ENCODE data around the gene RTN4RL1.
"Not testable (repeated sequence)": the region's sequence is repeated elsewhere in the genome, so short reads cannot be mapped to it uniquely, and the experiment has no call there.

RTN4RL1 gene

DNA sequence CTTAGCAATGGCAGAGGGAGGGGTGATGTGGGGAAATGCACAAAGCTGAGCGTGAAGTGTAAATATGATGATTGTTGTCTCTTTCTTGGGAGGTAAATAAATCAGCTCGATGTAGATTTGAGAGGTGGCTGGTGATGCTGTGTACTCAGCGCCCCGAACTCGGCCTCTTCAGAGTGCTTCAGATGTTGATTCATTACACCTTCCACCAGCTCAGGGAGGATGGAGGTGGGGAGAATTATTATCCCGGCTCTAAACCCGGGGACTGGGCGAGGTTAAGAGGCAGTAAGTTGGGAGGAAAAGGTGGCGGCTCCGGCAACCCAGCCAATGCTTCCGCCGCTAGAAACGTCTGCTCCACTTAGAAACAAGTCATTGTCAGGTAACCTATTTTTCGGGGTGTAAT lies 108.8 kb downstream of the RTN4RL1 start:
- DNase-seq: no peak

DNA sequence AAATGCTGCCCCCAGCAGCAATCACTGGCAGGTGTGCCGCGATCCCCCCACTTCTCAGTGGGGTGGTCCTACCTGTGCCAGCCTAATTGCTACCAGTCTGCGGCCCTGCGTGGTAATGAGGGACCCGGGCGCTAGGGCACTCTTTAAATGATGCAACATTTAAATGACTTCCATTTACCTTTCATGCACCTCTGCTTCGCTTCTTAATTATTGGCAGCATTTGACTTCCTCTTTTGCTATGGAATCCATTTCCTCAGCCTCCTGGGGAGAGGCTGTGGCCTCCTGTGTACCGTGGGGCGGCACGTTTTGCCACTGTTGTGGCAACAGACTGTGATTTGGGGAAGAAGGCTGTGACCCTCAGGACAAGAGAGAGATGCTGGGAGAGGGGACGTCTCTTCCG lies 109.2 kb downstream of the RTN4RL1 start:
- DNase-seq: no peak

DNA sequence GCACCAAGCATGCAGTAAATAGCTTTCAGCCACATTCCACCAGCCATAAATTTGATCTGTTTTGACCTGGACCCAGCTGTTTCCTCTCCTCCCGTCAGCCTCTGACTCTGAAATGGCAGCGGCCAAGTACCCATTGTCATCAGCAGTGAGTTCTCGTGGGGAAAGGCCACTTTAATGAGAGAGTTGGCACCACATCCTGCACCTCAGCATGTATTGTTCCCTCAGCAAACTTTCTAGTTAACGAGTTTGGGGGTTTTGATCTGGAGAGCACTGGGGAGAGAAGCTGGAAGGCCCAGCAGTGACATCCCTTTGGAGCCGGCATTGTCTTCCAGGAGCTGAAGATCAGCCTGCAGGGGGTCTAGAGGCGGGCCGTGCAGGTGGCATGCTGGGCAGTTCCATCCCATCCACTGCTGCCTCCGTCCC lies 110.5 kb downstream of the RTN4RL1 start:
- no peak for DNase-seq

DNA sequence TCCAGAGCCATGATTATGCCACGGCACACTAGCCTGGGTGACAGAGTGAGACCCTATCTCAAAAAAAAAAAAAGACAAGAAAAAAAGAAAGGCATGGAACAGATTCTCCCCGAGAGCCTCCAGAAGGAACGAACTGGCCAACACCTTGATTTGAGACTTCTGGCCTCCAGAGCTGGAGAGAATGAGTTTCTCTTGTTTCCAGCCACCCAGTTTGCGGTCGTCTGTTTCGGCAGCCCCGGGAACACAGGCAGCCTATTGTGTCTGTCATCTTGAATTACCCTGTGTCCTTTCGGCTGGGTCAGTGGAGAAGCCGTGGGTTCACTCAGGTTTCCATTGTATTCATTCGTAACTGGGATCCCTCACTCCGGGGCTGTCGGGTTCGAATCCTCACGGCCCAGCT lies 111.4 kb downstream of the RTN4RL1 start:
- DNase-seq: no peak

DNA sequence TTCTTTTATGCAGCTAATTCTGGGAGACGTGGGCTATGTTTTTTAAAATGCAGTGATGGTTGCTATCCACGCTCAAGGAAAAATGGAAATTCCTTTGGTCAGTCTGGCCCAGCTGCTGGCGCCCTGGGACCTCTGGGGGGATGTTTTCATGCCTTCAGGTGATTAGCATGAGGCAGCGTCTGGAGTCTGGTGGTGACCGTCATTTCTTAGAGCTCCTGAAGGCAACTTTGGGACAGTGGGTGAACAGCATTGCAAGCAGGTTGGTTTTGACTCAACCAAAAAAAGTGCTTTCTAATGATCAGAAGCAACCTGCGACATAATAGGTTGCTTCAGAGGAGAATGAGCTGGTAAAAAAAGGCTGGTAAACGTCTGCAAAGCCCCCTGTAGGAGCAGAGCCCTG lies 113.0 kb downstream of the RTN4RL1 start:
- DNase-seq: no peak

DNA sequence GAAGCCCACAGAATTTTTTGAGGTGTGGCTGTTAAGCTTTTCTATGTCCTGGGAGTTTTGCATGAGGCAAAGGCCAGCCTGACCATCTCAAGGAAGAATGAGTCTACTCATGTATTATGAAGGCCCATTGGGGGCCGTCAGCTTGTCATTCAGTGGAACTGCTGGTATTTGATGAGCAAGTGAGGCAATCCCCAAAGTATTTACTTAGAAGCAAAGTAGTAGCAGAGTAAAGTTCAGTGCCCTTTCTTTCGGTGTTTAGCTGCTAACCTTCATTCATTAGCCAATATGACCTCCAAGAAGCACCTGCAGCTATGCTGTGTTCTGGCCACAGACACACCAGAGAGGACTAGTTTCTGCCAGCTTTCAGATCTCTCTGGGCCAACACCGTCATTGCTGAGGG lies 115.1 kb downstream of the RTN4RL1 start:
- no peak for DNase-seq

DNA sequence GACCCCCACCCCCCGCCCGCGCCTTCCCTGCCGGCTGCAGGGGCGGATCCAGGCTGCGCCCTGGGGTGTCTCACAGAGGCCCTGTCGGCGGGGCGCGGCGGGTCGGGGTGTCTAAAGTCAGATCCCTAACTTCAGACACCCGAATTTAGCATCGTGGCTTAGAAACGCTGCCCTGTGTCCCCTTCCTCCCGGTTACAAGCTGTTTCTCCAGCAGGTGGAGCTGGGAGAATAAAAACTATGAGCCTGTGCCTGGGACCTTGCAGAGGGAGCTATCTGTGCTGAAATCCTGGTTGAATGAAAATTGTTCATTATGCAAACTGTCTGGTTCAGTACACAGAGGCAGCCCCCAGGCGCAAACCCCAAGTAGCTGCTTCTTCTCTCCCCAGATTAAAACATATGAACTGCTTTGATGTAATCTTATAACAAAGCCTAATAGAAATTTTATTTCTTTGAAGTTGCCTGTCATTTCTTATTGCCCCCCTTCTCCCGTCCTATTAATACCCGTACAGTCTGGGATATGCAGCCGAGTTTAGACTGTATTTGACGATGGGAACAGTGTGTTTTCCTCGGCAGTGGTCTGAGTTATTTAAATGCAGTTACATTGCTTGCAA lies 116.3 kb downstream of the RTN4RL1 start:
- DNase-seq: peak; percentile 78

DNA sequence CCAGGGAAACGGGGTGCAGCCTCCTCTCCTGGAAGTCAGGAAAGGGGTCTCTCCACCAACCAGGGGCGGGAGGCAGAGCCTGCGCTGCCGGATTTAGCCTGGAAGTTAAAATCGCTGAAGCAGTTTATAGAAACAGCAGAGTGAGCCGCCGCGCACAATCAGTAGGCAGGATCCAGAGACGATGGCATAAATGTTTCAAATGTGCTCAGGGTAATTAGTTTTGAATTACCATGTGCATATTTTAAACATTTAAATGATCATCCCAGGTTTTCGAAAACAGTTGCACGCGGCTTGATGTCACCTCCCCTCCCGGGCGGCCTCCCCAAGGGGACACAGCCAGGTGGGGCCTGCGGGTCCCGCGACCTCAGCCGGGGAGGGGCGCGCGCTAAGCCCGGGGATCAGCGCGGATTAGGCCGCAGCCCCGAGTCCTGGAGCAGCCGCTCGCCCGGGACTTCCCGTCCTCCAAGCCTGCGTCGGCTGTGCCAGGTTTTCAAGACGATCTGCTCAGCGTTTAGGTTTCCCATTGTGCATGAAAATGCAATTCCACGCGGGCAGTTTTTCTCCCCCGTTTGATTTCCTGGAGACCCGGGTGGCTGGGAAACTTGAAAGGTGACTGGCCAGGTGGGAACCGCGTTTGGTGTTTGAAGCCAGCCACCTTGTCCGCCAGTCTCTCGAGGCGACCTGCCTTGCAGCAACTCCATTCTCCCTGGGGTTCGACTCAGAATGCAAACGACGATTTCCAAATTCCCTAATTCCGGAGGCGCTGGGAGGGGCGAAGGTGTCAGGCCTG lies 117.0 kb downstream of the RTN4RL1 start:
- DNase-seq: peak; percentile 19

DNA sequence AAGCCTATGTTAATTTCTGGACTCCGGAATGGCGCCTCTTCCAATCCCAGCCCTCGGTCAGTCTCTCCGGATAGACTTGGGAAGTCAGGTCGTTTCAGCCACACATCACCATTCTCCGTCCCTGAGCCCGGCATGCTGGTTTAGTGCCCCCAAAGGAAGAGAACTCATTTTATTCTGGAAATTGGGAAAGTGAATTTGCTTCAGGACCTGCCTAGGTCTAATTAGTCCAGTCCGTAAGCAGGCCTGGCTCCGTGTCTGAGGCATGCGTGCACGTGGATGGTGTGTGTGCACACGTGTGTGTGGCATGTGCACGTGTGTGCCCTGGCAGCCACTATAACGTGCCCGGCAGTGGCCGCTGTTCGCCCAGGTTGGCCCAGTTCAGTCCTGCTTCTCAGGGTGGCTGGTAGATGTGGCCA lies 117.9 kb downstream of the RTN4RL1 start:
- DNase-seq: no peak

DNA sequence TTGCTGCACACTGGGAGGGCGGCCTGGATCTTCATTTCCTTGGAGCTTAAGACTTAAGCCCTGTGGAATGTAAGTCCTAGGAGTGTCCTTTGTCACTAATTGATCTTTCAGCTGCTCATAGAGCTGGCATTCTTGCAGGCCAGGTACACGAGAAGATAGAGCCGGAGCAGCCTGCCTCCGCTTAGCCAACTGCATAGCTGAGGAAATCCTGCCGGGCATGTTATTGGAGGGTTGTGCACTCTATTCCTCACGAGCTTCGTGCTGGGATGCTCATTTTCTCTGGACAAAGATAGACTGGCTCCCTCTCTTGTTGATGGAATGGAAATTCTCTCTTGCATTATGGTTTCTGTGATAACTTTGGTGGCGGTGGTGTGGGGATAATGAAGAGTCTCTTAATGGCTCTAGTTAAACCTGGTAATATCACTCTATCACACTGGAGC lies 118.5 kb downstream of the RTN4RL1 start:
- peak; percentile 7 for DNase-seq

DNA sequence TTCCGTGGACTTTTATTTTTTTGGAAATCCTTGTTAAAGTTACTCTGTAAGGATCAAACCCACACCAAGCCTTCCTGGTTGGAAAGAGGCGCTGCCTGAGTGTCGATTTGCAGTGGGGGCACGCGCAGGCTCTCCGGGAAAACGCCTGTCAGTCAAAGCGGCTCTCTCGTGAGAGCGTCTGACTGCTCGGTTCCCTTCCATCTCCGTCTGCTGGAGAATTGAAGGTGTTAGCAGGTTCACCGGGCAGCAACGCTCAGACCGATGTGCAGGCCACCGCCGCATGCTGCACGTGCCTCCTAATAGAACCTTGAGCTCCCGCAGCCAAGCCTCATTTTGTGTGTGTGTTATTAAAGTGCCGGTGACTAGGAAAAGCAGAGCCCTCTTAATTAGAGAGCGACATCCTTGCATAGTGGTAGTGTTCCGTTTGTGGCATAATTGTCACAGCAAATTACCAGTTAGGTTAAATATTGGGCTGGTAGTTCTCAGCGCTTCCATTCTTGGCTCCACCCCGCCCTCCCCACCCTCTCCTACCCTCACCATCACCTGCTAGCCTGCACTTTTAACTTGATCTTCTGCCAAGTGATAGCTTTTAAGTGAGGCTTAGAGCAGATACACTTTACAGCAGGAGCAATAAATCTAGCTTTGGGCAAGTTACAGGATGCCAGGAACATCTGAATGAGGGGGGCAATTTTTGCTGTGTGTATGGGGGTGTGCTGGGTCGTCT lies 119.8 kb downstream of the RTN4RL1 start:
- DNase-seq: no peak

DNA sequence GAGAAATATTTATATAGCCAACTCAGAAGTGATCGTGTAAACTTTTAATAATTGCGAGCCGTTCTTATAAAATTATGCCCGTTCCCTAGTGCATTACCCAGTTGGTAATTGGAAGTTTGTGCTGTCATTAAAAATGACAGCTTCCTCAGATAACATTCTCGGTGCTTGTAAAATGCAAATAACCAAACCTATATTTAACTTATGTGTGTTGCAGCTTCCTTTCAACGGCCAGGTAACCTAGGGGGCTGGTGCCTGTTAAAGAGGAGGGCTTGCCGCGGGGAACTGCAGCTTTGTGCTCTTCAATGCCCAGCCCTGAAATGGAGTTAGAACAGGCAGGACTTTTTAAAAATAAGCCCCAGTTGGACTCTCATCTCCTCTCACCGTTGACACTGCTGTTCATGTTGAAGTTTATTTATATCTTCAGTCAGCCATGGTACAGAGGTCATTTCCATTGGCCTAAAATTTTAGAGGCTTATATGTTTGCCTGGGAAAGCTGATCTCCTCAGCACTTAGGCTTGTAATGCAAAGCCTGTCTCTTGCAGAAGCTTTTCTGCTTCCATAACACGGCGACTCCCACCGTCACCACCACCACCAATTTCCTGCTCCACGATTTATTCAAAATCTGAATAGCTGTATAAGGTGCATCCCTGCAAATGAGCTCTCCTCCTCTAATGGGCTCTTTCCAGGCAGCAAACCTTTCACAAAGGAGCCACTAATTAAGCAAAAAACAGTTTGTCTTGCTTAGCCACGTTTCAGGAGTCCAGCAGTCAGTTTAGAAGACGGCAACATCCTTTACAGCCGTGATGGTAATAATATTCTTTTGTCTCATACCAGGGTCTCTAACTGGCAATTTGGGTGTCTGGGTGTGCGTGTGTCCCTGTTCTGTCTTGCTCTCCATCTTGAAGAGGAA lies 120.6 kb downstream of the RTN4RL1 start:
- no peak for DNase-seq

DNA sequence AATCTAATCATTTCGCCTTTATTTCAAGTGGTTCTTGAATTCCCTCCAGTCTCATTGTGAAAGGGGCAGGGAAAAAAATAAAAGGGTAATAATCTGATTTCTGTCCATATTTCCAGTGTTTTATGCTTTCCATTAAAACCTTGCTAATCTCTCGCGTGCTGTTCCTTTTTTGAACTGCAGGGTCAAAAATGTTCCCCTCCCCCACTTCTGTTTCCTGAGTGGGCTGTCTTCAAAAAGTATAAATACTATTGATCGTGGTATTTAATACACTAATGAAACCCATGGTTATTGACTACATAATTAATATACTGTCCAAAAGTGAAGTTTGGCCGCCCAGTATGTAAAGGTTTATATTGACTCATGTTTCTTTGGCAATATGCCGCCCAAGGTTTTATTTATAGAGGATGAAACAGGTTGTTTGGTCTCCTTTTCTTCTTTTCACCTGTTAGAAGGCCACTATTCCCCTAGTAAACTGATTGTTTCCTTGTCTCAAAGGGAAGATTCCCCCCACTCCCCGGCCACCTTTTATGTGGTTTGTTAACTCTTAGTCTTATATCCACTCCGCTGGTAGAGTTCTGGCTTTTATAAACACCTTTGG lies 125.6 kb downstream of the RTN4RL1 start:
- DNase-seq: no peak

DNA sequence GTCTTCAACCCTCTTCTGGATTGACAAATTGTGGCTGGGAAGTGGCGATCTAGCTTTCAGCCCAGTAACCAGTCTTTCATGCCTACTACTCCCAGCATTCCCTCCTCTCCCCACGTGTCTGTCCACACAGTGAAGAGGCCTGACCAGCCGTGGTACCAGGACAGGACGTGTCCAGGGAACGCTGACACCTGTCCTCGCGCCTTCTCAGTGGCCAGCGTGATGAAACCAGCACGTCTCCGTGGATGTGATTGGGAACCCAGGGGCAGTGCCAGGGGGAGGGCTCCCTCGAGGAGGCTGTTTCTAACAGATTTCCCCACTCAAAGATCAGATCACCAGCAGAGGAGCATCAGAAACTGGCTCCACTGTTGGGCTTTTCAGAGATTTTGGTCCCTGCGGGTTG lies 126.3 kb downstream of the RTN4RL1 start:
- no peak for DNase-seq

DNA sequence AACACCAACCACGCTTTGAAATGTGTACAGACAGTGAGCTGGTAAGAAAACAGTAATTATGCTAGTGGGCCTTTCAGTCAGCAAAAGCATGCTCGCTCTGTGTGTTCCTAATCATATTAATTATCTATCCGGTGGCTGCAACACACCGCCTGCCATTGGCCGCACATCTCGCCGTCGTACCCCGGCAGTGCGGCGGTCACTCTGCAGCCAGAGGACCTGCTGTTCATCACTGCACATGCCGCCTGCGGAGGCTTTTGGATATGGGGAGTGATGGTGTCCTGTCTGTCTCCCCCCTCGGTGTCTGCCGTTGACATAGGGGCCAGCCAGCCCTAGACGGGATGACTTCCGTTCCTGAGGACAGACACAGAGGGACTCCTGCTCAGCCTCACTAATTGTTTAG lies 126.8 kb downstream of the RTN4RL1 start:
- no peak for DNase-seq

DNA sequence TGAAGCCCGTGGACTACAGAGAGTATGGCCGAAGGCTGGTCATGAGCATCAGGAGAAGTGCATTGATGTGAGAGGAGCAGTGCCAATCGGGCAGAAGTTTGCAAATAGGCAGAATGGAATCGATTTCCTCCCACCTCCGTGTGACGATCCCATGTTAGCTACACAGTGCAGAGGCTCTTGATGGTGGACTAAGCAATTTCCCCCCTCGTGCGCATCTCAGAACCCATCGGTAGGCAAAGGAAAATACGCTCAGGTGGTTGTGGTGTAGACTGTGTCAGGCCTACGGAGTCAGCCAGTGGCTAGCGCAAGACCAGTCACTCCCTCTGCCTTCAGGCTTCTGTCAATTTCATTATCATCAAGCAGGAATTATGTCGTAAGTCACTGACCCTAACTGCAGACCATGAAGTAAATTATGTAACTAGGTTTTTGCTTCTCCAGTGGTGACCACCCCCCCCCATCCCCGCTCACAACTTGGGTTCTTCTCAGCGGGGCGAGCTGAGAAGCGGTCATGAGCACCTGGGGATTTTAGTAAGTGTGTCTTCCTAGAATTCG lies 128.0 kb downstream of the RTN4RL1 start:
- DNase-seq: no peak

DNA sequence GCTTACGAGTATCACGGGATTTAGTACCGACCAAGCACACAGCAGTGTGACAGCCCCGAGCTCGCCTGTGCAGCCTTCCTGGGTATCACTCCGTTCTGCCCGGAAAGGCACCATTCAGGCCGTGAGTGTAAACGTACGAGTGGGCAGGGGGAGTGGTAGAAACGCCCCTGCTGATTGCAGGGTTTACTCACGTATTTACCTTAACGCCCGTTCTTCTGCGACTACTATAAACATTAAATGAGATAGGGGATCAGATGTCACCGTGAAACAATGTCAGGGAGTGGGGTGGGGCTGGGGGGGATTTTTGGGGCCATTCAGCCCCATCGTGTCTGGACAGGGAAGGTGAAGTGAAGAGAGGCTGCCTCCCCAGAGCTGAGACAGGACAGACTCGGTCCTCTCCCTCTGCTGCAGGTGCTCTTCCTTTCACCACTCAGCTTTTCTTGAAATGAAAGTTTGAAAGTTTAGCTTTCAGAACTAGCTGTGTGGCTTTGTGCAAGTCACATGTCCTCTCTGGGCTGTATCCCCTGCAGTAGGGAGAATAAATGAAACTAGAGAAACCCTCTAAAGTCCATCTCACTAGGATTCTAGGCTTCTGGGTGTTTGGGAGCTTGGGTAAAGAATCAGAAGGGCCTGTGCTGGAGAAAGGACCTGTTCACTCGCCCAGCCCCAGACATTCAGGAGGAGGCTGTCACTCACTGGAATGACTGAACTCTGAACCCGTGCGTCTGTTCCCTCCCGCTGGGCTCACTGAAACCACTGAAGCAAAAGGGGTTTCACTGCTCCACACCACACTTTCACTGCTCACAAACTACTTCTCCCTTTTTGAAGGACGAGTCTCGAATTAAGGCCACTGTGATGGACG lies 128.7 kb downstream of the RTN4RL1 start:
- DNase-seq: no peak

DNA sequence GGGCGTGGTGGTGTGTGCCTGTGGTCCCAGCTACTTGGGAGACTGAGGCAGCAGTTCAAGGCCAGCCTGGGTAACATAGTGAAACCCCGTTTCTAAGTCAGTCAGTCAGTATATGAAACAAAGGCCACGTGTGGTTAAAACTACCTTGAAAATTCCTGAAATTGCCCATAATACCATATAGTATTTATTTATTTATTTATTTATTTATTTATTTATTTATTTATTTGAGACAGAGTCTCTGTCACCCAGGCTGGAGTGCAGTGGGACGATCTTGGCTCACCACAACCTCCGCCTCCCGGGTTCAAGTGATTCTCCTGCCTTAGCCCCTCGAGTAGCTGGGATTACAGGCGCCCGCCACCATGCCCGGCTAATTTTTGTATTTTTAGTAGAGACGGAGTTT lies 129.7 kb downstream of the RTN4RL1 start:
- DNase-seq: not testable (repeated sequence)

DNA sequence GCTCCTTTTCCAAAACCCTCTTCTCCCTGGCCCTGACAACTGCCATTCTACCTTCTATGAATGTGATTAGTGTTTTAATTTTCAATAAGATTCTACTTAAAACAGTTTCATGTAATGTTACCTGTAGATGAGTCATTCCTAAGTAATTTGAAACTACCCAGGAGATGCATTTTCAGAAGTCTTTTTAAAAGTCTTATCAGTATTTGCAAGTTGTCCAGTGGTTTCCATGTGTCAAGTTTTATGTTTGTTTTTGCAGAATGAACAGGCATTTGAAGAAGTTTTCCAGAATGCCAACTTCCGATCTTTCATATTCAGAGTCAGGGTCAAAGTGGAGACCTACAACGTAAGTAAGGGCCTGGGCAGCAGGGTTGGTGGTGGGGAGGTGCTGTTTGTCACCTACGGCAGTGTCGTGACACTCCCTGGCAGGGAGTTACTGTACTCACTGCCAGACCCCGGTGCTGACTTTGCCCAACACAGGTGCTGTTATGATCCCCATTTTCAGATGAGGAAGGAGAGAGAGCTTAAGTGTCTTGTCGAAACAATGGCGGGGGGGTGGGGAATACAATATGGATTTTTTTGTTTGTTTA lies 130.3 kb downstream of the RTN4RL1 start:
- no peak for DNase-seq

DNA sequence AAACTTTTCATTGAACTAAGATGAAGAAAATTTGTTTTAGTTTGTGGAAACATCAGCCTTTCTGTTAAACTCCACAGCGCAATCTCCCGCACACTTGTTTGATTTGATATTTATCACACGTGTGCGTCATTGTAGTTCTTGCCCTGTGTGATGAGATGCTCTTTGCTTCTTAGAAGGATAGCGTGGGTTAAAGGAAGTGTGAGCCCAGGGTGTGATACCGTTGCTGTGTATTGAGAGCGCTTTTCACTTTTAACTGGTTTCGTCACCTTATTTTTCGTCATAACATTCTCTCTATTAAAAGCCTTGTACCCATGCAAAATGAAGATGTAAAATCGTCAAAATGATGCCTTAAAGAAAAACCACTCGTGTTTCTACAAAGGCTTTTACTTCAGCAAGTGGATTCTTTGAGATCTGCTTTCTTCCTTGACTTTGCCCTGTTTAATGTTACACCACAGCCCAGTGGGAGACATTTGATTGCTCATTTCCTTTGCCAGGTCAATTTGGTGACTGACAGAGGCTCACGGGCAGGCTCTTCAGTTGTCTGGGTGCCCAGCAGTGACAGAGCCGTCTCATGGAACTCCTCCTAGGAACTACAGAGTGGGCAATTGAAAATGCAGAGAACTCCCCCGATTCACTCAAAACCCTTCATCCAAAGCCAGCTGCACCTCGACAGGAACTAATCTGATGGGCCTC lies 134.2 kb downstream of the RTN4RL1 start:
- no peak for DNase-seq
